Peyer's patch (tissue), 4 donors: ENCODE measurements around the gene OPCML.

ENCODE experiments used
- CTCF ChIP-seq, 6 experiments: fragments of 450-650 bp in 4 of 6; fragments of 200-600 bp in 2 of 6; sonication (generic) in 1 of 6; IDR thresholded peaks; one replicate each; pipeline ENCODE4 v1.5.1; 2017 to 2019; ENCODE audit warnings: antibody characterized with exemption in 6 of 6, mild to moderate bottlenecking in 3 of 6, moderate library complexity in 1 of 6
- POLR2A ChIP-seq, 2 donors: fragments of 450-650 bp; IDR thresholded peaks; one replicate each; pipeline ENCODE4 v1.5.1; 2017; ENCODE audit warnings: antibody characterized with exemption in 2 of 2, mild to moderate bottlenecking in 2 of 2, moderate library complexity in 2 of 2

DNA sequence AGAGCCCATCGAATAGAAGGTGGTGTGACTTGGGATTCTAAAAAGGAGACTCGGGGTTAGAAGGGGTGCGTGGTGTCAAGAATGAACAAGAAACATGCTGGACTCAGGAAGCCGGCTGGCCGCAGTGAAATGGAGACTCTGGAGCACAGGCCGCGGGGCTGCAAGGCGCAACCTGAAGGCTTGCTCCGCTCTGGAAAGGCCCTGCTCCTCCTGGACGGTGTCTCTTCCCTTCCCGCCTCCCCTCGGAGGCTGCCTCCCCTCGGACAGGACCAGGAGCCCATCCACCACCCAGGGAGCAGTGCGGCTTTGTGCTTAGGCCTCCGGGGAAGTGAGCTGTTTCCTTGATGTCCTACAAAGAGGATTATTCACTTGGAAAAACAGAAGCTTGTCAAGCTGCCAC, 170.1 kb downstream of the OPCML start:
- TF ChIP-seq CTCF (IDR thresholded peaks at IDR 0.05) (no peak), POLR2A (IDR thresholded peaks at IDR 0.05) (no peak)
